HG03045 (cell line): ENCODE results near the gene CRELD2.

Source experiments
- ATAC-seq: cut with Tn5 transposase; IDR thresholded peaks from one replicate; pipeline ENCODE4 v1.9.1; 2021; ENCODE audit warnings: mild to moderate bottlenecking, moderate library complexity; ENCODE audit not compliant: unreplicated experiment

Gene CRELD2

GRCh38 chr22:49928555-49929210 lies 10.2 kb downstream of the CRELD2 start:
- ATAC-seq = no peak

- ATAC-seq = no peak
Observed at GRCh38 chr22:49929211-49929979, 11.0 kb downstream of the CRELD2 start.

DNA sequence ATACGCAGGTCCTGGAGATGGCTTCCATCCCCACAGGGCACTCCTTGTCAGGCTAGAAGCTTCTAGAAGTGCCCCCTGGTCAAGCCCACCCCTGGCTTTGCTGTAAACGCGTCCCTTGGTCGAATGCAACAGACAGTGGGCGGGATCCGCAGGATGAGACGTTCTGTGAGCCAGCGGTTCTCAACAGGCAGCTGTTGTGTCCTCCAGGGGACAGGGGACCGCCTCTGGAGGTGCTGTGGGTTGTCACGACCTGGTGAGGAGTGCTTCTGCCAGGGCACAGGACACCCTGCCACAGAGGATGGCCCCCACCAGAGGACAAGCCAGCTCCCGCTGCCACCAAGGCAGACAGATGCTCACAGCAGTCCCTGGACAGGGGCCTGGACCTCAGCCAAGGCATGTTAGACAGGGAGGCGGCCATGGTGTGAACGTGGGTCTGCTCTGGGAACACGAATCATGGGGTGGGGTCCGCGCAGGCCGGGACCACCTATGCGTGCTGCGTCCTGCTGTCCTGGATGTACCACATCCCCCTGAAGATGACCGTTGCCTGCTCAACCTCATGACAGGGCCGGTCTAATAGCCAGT lies 11.7 kb downstream of the CRELD2 start:
- ATAC-seq = no peak

DNA sequence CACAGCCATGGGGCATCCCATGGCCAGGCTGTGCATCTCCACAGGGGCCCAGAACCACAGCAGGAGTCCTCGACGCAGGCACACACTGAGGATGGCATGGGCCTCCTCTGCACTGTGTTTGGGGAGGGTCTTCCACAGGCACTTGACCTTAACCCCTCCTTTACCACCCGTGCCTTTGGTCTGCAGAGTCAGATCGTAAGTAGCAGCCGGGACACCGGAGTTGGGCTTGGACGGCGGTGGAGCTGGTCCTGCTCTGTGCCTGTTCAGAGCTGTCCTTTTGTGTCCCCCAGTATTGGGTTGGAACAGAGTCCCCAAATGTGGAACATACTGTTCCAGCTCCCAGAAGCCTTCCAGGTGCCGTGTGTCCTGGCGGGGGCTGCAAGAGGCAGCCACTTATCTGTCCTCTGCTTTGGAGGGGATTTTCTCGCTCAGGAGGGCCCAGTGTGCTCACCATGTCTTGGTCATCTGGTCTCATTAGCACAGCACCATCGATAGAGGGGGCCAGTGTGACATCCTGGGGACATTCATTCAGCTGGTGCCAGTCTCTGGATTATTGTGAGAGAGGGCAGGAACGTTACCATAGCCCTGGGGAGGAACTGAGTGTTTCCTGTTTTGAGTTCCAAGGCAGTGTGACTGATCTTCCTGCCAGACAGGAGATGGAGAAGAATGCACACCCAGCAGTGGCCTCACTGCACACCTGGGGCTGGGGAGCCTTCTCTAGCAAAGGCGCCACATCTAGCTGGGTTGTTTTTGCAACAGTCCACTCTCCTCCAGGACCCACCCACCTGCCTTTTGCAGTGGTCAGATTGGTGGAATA lies 12.4 kb downstream of the CRELD2 start:
- ATAC-seq = no peak

DNA sequence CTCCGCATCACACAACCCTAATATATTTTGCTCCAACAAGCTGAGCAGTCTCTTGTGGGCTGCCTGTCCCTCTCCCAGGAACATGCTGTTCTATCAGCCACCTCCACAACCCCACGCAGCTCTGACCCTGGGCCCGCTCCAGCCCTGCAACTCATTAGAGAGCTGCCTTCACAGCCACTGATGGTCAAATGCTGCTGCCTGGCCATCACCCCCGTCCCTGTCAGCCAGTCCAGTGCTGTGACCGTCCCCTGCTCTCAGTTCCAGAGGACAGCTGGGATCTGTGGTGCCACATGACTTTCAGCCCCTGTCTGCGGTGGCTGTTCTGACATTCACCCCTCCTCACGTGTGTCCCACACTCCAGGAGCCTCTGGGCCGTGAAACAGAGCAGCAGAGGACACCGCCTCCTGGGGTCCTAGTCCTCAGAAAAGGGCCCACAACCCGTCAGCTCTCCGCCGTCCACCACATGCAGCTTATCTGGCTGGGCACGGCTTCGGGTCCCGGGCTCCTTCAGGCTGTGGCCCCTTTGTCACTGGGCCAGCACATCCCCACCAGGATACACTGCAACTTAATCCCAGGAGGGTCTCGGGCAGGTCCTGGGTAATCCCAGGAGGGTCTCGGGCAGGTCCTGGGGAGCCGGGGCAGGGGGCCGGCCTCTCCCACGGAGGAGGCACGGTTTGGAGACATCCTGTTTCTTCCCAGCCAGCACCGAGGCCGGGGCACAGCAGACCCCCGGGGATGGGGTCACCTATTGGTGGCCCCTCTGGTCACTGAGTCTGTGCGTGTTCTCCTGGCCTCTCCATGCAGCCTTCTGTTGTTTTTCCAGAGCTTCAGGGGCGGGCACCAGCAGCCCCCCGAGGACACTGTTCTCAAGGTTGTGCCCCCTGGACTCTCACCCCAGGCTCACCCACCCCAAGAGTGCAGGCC lies 15.1 kb downstream of the CRELD2 start:
- no peak for ATAC-seq

GRCh38 chr22:49934160-49934890 lies 15.9 kb downstream of the CRELD2 start:
- no peak for ATAC-seq

GRCh38 chr22:49934891-49935557 lies 16.6 kb downstream of the CRELD2 start:
- ATAC-seq = no peak

DNA sequence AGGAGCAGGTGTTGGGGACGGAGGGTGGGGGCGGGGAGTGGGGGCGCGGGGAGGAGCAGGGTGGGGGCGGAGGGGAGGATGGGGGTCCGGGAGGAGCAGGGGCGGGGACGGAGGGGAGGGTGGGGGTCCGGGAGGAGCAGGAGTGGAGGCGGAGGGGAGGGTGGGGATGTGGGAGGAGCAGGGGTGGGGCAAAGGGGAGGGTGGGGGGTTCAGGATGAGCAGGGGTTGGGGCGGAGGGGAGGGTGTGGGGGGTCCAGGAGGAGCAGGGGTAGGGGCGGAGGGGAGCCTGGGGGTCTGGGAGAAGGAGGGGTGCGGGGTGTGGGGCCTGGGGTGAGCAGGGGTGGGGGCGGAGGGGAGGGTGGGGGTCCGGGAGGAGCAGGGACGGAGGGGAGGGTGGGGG lies 17.1 kb downstream of the CRELD2 start:
- ATAC-seq = no peak

DNA sequence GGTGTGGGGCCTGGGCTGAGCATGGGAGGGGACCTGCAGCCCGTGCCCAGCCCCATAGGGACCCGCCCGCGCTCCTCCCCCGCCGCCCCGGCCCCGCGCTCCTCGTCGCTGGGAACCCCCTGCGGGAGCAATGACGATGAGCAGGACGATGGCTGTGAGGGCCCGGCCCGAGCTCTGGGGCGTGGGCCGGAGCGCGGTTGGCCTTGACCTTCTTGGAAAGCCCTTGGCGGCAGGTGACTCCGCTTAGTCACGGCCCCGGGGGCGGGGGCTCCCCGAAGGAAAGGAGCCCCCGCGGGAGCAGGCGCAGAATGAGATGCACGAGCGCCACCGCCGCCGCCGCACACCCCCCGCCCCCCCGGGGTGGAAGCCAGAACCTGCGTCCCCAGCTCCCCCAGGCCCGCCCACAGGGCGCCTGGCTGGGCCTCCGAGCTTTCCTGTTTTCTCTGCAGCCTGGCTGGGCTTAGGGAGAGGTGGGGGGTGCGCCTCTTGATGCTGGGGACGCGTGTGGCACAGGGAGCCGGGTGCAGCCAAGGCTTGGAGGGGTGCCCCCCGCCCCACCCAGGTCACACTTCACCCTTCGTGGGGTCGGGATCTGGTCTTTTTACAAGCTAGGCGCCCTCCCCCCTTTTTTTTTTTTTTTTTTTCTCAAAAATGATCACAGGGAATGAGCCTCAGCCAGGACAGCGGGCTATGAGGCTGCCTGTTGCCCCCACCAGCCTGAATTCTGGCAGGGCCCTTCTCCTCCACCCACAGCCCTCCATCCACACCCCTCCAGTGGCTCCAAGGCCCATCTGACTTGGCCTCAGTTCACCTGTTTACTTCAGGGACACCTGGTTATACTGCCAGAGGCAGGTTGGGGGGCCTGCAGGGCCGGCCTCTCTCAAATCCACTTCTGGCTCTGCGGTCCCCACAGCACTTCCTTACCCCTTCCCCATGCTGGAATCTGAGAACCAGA lies 17.9 kb downstream of the CRELD2 start:
- ATAC-seq = peak; percentile 47

GRCh38 chr22:49936973-49937757 lies 18.7 kb downstream of the CRELD2 start:
- no peak for ATAC-seq

GRCh38 chr22:49937758-49938564 lies 19.5 kb downstream of the CRELD2 start:
- ATAC-seq = no peak

GRCh38 chr22:49938565-49939136 lies 20.2 kb downstream of the CRELD2 start:
- ATAC-seq = no peak

DNA sequence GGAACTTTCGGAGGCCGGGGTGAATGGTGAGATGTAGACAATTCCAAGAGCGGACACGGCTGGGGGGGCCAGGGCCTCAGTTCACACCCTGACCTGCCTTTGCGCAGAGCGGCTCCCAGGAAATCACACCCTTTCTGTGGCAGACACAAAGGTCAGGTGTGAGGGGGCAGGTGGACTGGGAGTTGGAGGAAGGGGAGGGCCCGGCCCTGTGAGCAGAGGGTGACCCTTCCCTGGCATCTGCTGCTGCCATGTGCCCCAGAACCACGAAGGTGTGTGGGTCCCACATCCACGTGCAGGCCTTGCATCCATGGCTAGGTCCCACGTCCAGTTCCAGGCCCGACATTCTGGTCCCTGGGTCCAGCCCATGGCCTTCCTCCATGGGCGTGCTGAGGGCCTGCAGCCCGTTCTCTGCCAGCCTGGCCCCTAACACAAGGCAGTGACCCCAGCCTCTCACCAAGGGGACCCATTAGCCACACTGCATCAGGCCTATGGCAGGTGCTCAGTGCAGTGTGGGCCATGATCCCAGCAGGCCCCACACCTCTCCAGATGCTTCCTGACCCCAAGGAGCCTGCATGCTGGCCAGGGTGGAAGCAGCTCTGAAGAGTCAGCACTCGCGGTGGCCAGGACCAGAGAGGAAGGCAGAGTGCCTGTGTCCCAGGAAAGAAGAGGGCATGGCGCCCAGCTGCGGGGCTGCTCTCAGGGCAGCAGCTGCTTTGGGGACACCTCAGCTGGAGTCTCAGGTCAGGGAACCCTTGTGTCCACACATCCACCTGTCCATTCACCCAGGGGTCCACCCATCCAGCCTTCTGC lies 23.3 kb downstream of the CRELD2 start:
- no peak for ATAC-seq

DNA sequence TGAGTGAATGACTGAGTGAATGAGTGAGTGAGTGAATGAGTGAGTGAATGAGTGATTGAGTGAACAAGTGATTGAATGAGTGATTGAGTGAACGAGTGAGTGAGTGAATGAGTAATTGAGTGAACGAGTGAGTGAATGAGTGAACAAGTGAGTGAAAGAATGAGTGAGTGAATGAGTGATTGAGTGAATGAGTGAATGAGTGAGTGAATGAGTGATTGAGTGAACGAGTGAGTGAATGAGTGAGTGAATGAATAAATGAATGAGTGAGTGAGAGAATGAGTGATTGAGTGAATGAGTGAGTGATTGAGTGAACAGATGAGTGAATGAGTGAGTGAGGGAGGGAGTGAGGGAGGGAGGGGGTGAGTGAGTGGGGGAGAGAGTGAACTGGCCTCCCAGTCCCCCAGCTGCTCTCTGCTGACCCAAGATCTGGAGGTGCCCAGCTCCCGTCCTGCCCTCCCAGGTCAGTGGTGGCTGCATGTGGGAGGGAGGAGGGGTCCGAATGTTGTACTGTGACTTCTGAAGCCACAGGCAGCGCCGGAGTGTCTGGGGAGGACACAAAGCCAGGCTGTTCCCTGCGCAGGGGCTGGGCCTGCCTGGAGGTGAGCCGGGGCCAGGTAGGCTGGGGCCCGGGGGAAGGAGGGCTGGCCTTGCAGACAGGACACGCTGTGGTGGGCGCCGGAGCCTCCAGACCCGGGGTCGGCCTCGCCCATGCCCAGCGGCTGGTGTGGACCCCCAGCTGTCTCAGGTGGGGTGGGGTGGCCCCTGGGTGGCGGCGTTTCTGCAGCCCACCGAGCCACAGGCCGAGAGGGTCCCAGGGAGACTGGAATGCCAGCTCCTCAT lies 24.4 kb downstream of the CRELD2 start:
- ATAC-seq = no peak
